IMR-90 (cell line): Measurements from ENCODE around the gene ACTR1A. TPM values are rescaled to one million over a fixed set of nuclear protein-coding genes. Genes with fewer than 3 reads are reported as not detected.

Source experiments
- ATAC-seq: fragments of 200-7000 bp; cut with Tn5 transposase; 2 replicates; pipeline ENCODE4 v1.9.1; 2020; ENCODE audit warnings: low read depth, mild to moderate bottlenecking, moderate library complexity
- BruUV-seq: library from RNA; stranded (reverse); fragments of 400-500 nt; replicated peaks from 2 replicates; lab custom pipeline; 2021; lab: Mats Ljungman, UMichigan
- CTCF ChIA-PET: fragments of 300-600 bp; formaldehyde crosslinking; extraction: SDS; loops from one replicate; lab custom pipeline; 2021; ENCODE audit warnings: antibody characterized with exemption; lab: Yijun Ruan, JAX
- POLR2A ChIA-PET: fragments of 300-600 bp; sonication (Branson Sonifier 250); formaldehyde crosslinking; loops from one replicate; lab custom pipeline; 2022; ENCODE audit warnings: antibody characterized with exemption; ENCODE audit not compliant: unreplicated experiment; lab: Charles Lee
- DNase-seq: peaks from one replicate; pipeline ENCODE4 v3.0.0; 2013
- H2AFZ ChIP-seq: replicated peaks from 2 replicates; pipeline ENCODE3; 2013; ENCODE audit warnings: low read length, mild to moderate bottlenecking; ENCODE audit not compliant: poor library complexity
- H2AK5ac ChIP-seq: 2 replicates; pipeline ENCODE4 v1.6.1; 2013; ENCODE audit warnings: low read depth, low read length, inconsistent platforms
- H2AK9ac ChIP-seq: replicated peaks from 2 replicates; pipeline ENCODE3; 2013; ENCODE audit warnings: mild to moderate bottlenecking, low read depth, low read length, moderate library complexity; ENCODE audit not compliant: poor library complexity
- H2BK120ac ChIP-seq: 2 replicates; pipeline ENCODE4 v1.6.1; 2013; ENCODE audit warnings: low read depth, low read length, inconsistent platforms
- H2BK15ac ChIP-seq: 3 replicates; pipeline ENCODE4 v1.6.1; 2013; ENCODE audit warnings: low read depth, low read length, inconsistent platforms
- H2BK20ac ChIP-seq: 2 replicates; pipeline ENCODE4 v1.6.1; 2013; ENCODE audit warnings: low read depth, mild to moderate bottlenecking, inconsistent platforms, low read length, moderate library complexity
- H2BK5ac ChIP-seq: 2 replicates; pipeline ENCODE4 v1.6.1; 2013; ENCODE audit warnings: mild to moderate bottlenecking, low read depth, low read length, inconsistent platforms; ENCODE audit not compliant: poor library complexity, severe bottlenecking
- H3K14ac ChIP-seq: replicated peaks from 2 replicates; pipeline ENCODE4 v1.6.1; 2013; ENCODE audit warnings: low read depth, low read length, inconsistent platforms
- H3K18ac ChIP-seq: 2 replicates; pipeline ENCODE4 v1.6.1; 2013; ENCODE audit warnings: low read depth, low read length, control low read depth
- H3K23ac ChIP-seq: 2 replicates; pipeline ENCODE4 v1.6.1; 2013; ENCODE audit warnings: low read depth, low read length, inconsistent platforms
- H3K27ac ChIP-seq: 2 replicates; pipeline ENCODE4 v1.5.1; 2013; ENCODE audit warnings: mild to moderate bottlenecking, control low read depth, low read length; ENCODE audit not compliant: insufficient read depth
- H3K27me3 ChIP-seq: 2 replicates; pipeline ENCODE4 v1.6.1; 2013; ENCODE audit warnings: low read length; ENCODE audit not compliant: control insufficient read depth, insufficient read depth
- H3K36me3 ChIP-seq: 2 replicates; pipeline ENCODE4 v1.6.1; 2013; ENCODE audit warnings: low read length, mixed read lengths; ENCODE audit not compliant: control insufficient read depth, insufficient read depth
- H3K4ac ChIP-seq: 2 replicates; pipeline ENCODE4 v1.6.1; 2013; ENCODE audit warnings: low read depth, low read length, inconsistent platforms
- H3K4me1 ChIP-seq: 2 replicates; pipeline ENCODE4 v1.6.1; 2013; ENCODE audit warnings: low read length, mixed read lengths; ENCODE audit not compliant: control insufficient read depth, insufficient read depth
- H3K4me2 ChIP-seq: 2 replicates; pipeline ENCODE4 v1.6.1; 2013; ENCODE audit warnings: low read depth, mild to moderate bottlenecking, control low read depth, low read length, moderate library complexity
- H3K4me3 ChIP-seq: 2 replicates; pipeline ENCODE4 v1.5.1; 2013; ENCODE audit warnings: low read depth, mild to moderate bottlenecking, control low read depth, low read length, moderate library complexity; ENCODE audit not compliant: insufficient read depth
- H3K56ac ChIP-seq: 2 replicates; pipeline ENCODE4 v1.6.1; 2013; ENCODE audit warnings: low read length, inconsistent platforms; ENCODE audit not compliant: insufficient read depth; ENCODE audit errors: extremely low read depth
- H3K79me1 ChIP-seq, 2 experiments: 2 replicates each; pipeline ENCODE4 v1.6.1; 2013; ENCODE audit warnings: low read length in 2 of 2, inconsistent platforms in 1 of 2, low read depth in 1 of 2
- H3K9ac ChIP-seq: 2 replicates; pipeline ENCODE4 v1.6.1; 2013; ENCODE audit warnings: low read depth, low read length, control low read depth
- H3K9me1 ChIP-seq: 2 replicates; pipeline ENCODE4 v1.6.1; 2013; ENCODE audit warnings: low read length, inconsistent platforms; ENCODE audit not compliant: insufficient read depth
- H3K9me3 ChIP-seq: 2 replicates; pipeline ENCODE4 v1.6.1; 2013; ENCODE audit warnings: low read length; ENCODE audit not compliant: control insufficient read depth, insufficient read depth
- H4K20me1 ChIP-seq: 2 replicates; pipeline ENCODE4 v1.6.1; 2013; ENCODE audit warnings: low read length, inconsistent platforms; ENCODE audit not compliant: insufficient read depth
- H4K5ac ChIP-seq: 2 replicates; pipeline ENCODE4 v1.6.1; 2013; ENCODE audit warnings: mild to moderate bottlenecking, low read depth, low read length, control low read depth
- H4K8ac ChIP-seq, 2 experiments: 2 replicates each; pipeline ENCODE4 v1.6.1; 2013; ENCODE audit warnings: low read depth in 2 of 2, low read length in 2 of 2, control low read depth in 1 of 2, inconsistent platforms in 1 of 2
- H4K91ac ChIP-seq: 2 replicates; pipeline ENCODE4 v1.6.1; 2013; ENCODE audit warnings: low read depth, low read length, inconsistent platforms; ENCODE audit not compliant: insufficient read depth
- BHLHE40 ChIP-seq: fragments of 150-350 bp; IDR thresholded peaks from 2 replicates; pipeline ENCODE4 v1.6.1; 2016; ENCODE audit warnings: mild to moderate bottlenecking, low read depth, low read length
- CEBPB ChIP-seq: IDR thresholded peaks from 2 replicates; pipeline ENCODE4 v1.6.1; 2012; ENCODE audit warnings: low read depth, low read length, improper control_type of control experiment
- CTCF ChIP-seq: conservative IDR thresholded peaks from 2 replicates; pipeline ENCODE4 v1.5.1; 2012; ENCODE audit warnings: mild to moderate bottlenecking, low read depth, low read length, improper control_type of control experiment
- MAFK ChIP-seq: IDR thresholded peaks from 2 replicates; pipeline ENCODE4 v1.6.1; 2012; ENCODE audit warnings: low read depth, low read length, improper control_type of control experiment
- MXI1 ChIP-seq: IDR thresholded peaks from 2 replicates; pipeline ENCODE4 v1.6.1; 2012; ENCODE audit warnings: low read depth, mild to moderate bottlenecking, low read length, moderate library complexity, borderline replicate concordance
- NFE2L2 ChIP-seq: fragments of 150-350 bp; IDR thresholded peaks from 2 replicates; pipeline ENCODE4 v1.6.1; 2016; ENCODE audit warnings: low read depth, mild to moderate bottlenecking, low read length
- POLR2A ChIP-seq: IDR thresholded peaks from 2 replicates; pipeline ENCODE4 v1.6.1; 2012; ENCODE audit warnings: mild to moderate bottlenecking, low read depth, low read length
- RFX5 ChIP-seq: IDR thresholded peaks from 2 replicates; pipeline ENCODE4 v1.8.0; 2012; ENCODE audit warnings: low read depth, mild to moderate bottlenecking, low read length, moderate library complexity
- SMC3 ChIP-seq: fragments of 150-350 bp; IDR thresholded peaks from 2 replicates; pipeline ENCODE4 v1.6.1; 2016; ENCODE audit warnings: low read depth, mild to moderate bottlenecking, antibody characterized with exemption, low read length, moderate library complexity
- WGBS, 2 experiments: methylation state at CpG; one replicate each; pipeline versions ENCODE4 v1.1.5 to v1.1.7; 2013; ENCODE audit warnings: missing lambda C conversion rate in 2 of 2; ENCODE audit not compliant: insufficient read length in 1 of 2; ENCODE audit errors: extremely low coverage in 2 of 2; 5-methylcytosine and 5-hydroxymethylcytosine counted together
- dilution Hi-C: fragments of 300-500 bp; cut with HindIII; formaldehyde crosslinking; loops from one replicate; pipeline ENCODE4 v1.14.3; 2018; ENCODE audit warnings: low sequenced_read_pairs; ENCODE audit not compliant: unreplicated experiment
- in situ Hi-C: fragments of 300-500 bp; cut with MboI; formaldehyde crosslinking; loops from 3 replicates; pipeline ENCODE4 v1.14.3; 2019; ENCODE audit warnings: low sequenced_read_pairs, inconsistent platforms, mixed read lengths
- intact Hi-C: fragments of 100-400 bp; cut with micrococcal nuclease; formaldehyde crosslinking; loops from 2 replicates; pipeline ENCODE4 v1.10.0; 2022
- polyA plus RNA-seq, 3 experiments: library from polyadenylated mRNA; depleted of rRNA; stranded (reverse); fragments of >200 nt; gene quantifications; 2 replicates each; pipeline ENCODE4 v1.2.3, GENCODE V29; 2012; ENCODE audit warnings: low replicate concordance in 1 of 3
- total RNA-seq: library from RNA; depleted of rRNA; stranded (reverse); fragments of >200 nt; gene quantifications from 2 replicates; pipeline ENCODE4 v1.2.3, GENCODE V29; 2012

The ACTR1A gene
- total and polyA plus RNA-seq, 2 of the 4 experiments (the other 2 are of a cell fraction), result 142 to 157 TPM

- no peaks in the 10 kb centered on the region for H3K9me3 ChIP-seq
- H3K9me1 ChIP-seq, result peaks cover 13% of the 10 kb centered on the region
- in situ Hi-C loops, result loop anchor here (5.0 kb wide), 1 partner anchor 57 kb away; no protein-coding TSS in a partner anchor
- no peak overlapping the region for H2BK15ac ChIP-seq
- H4K5ac ChIP-seq, result no peak overlapping the region
- no peak overlapping the region for H4K91ac ChIP-seq
- H3K79me1 ChIP-seq, result peaks cover 17 to 62% of the 10 kb centered on the region in 2 experiments
- dilution Hi-C loops, result no loop called here
- no peak overlapping the region for H3K18ac ChIP-seq
- H3K4me1 ChIP-seq, result peaks cover 3% of the 10 kb centered on the region
- H2AFZ ChIP-seq, result no peak overlapping the region
- no TSS peak for BruUV-seq
- WGBS, 2 experiments, result 100% methylated on average over 3 of the region's 3 CpGs; no CpG with 5 or more reads in 1 of the 2 experiments
- no peak overlapping the region for H2AK9ac ChIP-seq
- ChIA-PET CTCF (interaction anchor here (0.7 to 1.1 kb wide), 2 partner anchors 13 to 42 kb away, joined by 3 to 4 read pairs; no protein-coding TSS in a partner anchor), POLR2A (no interaction called here)
- intact Hi-C loops, result loop anchor here (5.0 kb wide), 1 partner anchor 42 kb away; no protein-coding TSS in a partner anchor
- no peak overlapping the region for H3K56ac ChIP-seq
- peaks cover 9% of the 10 kb centered on the region for H4K20me1 ChIP-seq
- peaks cover 26% of the 10 kb centered on the region for H3K36me3 ChIP-seq
- no peak overlapping the region for H2BK120ac ChIP-seq
- H3K14ac ChIP-seq, result no peak overlapping the region
- H3K23ac ChIP-seq, result no peak overlapping the region
- no peak overlapping the region for H2BK20ac ChIP-seq
- DNase-seq (no peak), ATAC-seq (no peak)
- no peak overlapping the region for H2BK5ac ChIP-seq
- H3K4me3 ChIP-seq, result no peak overlapping the region
- no peaks in the 10 kb centered on the region for H3K27me3 ChIP-seq
- no peak overlapping the region for H3K27ac ChIP-seq
- no peak overlapping the region for H3K4me2 ChIP-seq
- no peak overlapping the region for H3K9ac ChIP-seq
- no peak overlapping the region for H4K8ac ChIP-seq
- no peak overlapping the region for H2AK5ac ChIP-seq
- H3K4ac ChIP-seq, result no peak overlapping the region
- TF ChIP-seq CEBPB, result no peak
- no peak for TF ChIP-seq NFE2L2
- no peak for TF ChIP-seq BHLHE40
- no peak for TF ChIP-seq SMC3
- no peak for TF ChIP-seq MAFK
- no peak for TF ChIP-seq MXI1
- no peak for TF ChIP-seq CTCF
- TF ChIP-seq RFX5, result no peak
- no peak for TF ChIP-seq POLR2A
Observed at GRCh38 chr10:102515724-102516123, 13.2 kb upstream of the ACTR1A start.
